ENCODE results near the gene HVCN1.

HVCN1 gene

DNA sequence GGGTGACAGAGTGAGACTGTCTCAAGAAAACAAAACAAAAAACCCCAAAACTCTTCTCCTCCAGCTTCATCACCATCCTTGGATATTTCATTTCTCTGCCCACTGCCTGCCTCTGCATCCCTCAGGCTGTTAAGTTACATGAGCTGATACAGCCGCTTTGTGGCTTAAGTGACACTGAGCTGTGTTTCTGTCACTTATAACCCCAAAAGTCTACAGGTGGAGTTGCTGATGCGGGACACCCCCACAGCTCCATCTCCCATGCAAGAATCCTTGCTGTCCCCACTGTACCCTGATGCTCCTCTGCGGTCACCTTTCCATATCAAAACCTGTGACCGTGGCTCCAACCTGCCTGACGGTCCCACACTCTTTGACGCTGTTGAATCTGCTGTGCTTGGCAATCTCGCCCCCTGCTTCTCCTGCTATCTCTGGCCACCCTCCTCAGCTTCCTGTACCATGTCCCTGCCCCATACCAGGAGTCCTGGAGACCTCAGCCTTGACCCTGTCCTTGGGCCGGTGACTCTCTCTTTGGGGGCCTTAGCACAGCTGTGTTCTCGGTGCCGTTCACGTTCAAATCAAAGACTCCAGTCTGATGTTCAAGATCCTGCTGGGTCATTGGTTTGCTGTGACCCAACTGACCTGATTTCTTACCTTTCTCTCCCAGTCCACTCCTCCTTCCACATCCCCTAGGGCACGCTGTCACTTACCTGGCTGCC is 20.3 kb downstream of the HVCN1 start:
- TF ChIP-seq, protein P1, sequence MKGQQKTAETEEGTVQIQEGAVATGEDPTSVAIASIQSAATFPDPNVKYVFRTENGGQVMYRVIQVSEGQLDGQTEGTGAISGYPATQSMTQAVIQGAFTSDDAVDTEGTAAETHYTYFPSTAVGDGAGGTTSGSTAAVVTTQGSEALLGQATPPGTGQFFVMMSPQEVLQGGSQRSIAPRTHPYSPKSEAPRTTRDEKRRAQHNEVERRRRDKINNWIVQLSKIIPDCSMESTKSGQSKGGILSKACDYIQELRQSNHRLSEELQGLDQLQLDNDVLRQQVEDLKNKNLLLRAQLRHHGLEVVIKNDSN (IDR thresholded peaks at IDR 0.05), result no peak
- TF ChIP-seq TCF12 (IDR thresholded peaks at IDR 0.05; ENCODE audit: low read depth) (no peak), EGR1 (IDR thresholded peaks at IDR 0.05) (no peak), CREB1 (IDR thresholded peaks at IDR 0.05; ENCODE audit: low read depth) (no peak), NFIC (IDR thresholded peaks at IDR 0.05) (no peak), EP300 (IDR thresholded peaks at IDR 0.05; ENCODE audit: borderline replicate concordance) (no peak), YY1 (IDR thresholded peaks at IDR 0.05; ENCODE audit: low read depth) (no peak)

DNA sequence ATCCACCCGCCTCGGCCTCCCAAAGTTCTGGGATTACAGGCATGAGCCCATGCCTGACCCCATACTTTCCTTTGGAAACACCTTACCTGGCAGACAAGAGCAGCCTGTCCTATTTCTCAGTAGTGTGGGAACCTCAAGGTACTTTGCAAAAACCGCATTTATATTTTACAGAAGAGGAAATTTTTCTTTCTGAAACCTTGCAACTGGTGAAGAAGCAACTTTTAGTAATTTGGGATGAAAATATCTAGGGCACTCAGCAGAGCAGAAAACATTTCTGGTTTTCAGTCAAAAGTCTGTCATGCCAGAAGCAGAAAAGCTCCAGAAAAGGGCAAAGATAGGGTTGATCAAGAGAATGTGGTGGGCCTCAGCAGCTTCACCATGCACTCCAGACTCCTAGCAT is 21.2 kb downstream of the HVCN1 start:
- TF ChIP-seq RAD21 (IDR thresholded peaks at IDR 0.05; ENCODE audit: low read depth), result no peak
- TF ChIP-seq, protein P1 (IDR thresholded peaks at IDR 0.05), result no peak
- TF ChIP-seq FOXM1 (IDR thresholded peaks at IDR 0.05; ENCODE audit: borderline replicate concordance, low read depth), result no peak
- TF ChIP-seq YY1 (IDR thresholded peaks at IDR 0.05; ENCODE audit: low read depth), result no peak
- no peak for TF ChIP-seq EGR1 (IDR thresholded peaks at IDR 0.05)
- TF ChIP-seq CEBPB (IDR thresholded peaks at IDR 0.05), result no peak
- TF ChIP-seq TEAD4 (IDR thresholded peaks at IDR 0.05), result no peak
- TF ChIP-seq, protein P2, sequence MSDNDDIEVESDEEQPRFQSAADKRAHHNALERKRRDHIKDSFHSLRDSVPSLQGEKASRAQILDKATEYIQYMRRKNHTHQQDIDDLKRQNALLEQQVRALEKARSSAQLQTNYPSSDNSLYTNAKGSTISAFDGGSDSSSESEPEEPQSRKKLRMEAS (IDR thresholded peaks at IDR 0.05), result no peak
- no peak for TF ChIP-seq TCF12 (IDR thresholded peaks at IDR 0.05; ENCODE audit: low read depth)
- no peak for TF ChIP-seq EP300 (IDR thresholded peaks at IDR 0.05; ENCODE audit: borderline replicate concordance)
- TF ChIP-seq ZBTB7A (IDR thresholded peaks at IDR 0.05; ENCODE audit: low read depth), result no peak
- TF ChIP-seq CREB1 (IDR thresholded peaks at IDR 0.05; ENCODE audit: low read depth), result no peak
- TF ChIP-seq TAF1 (IDR thresholded peaks at IDR 0.05; ENCODE audit: low read depth), result no peak
- no peak for TF ChIP-seq REST (IDR thresholded peaks at IDR 0.05; ENCODE audit: low read depth)
- TF ChIP-seq NFIC (IDR thresholded peaks at IDR 0.05), result no peak

DNA sequence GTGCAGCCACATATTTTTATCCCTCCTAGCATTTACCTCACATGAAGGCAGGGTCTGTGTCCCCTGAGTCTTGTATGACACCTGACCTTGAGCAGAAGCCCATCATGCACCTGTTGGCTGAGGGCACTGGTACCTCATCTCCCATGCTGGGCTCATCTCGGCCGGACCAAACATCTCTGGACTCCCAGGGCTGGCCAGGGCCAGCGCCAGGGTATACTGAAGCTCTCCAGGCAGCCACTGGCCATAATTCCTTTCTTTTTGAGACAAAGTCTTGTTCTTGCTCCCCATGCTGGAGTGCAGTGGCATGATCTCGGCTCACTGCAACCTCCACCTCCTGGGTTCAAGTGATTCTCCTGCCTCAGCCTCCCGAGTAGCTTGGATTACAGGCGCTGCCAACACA is 22.0 kb downstream of the HVCN1 start:
- TF ChIP-seq EP300 (IDR thresholded peaks at IDR 0.05; ENCODE audit: borderline replicate concordance) (no peak), RAD21 (IDR thresholded peaks at IDR 0.05; ENCODE audit: low read depth) (no peak), TCF12 (IDR thresholded peaks at IDR 0.05; ENCODE audit: low read depth) (no peak), CEBPB (IDR thresholded peaks at IDR 0.05) (no peak), ZBTB7A (IDR thresholded peaks at IDR 0.05; ENCODE audit: low read depth) (no peak), FOXM1 (IDR thresholded peaks at IDR 0.05; ENCODE audit: borderline replicate concordance, low read depth) (no peak), TEAD4 (IDR thresholded peaks at IDR 0.05) (no peak), EGR1 (IDR thresholded peaks at IDR 0.05) (no peak), REST (IDR thresholded peaks at IDR 0.05; ENCODE audit: low read depth) (no peak), YY1 (IDR thresholded peaks at IDR 0.05; ENCODE audit: low read depth) (no peak), CREB1 (IDR thresholded peaks at IDR 0.05; ENCODE audit: low read depth) (no peak), TAF1 (IDR thresholded peaks at IDR 0.05; ENCODE audit: low read depth) (no peak), NFIC (IDR thresholded peaks at IDR 0.05) (no peak)
- TF ChIP-seq, protein P2 (IDR thresholded peaks at IDR 0.05), result no peak
- TF ChIP-seq, protein P1 (IDR thresholded peaks at IDR 0.05), result no peak

GRCh38 chr12:110661337-110661972 is 27.5 kb downstream of the HVCN1 start:
- TF ChIP-seq FOXM1 (IDR thresholded peaks at IDR 0.05; ENCODE audit: borderline replicate concordance, low read depth) (no peak), TEAD4 (IDR thresholded peaks at IDR 0.05) (no peak), TCF12 (IDR thresholded peaks at IDR 0.05; ENCODE audit: low read depth) (no peak), NFIC (IDR thresholded peaks at IDR 0.05) (no peak)

GRCh38 chr12:110658878-110659277 is 30.0 kb downstream of the HVCN1 start:
- no peak for TF ChIP-seq REST (IDR thresholded peaks at IDR 0.05; ENCODE audit: low read depth)
- TF ChIP-seq EGR1 (IDR thresholded peaks at IDR 0.05), result no peak
- TF ChIP-seq FOXM1 (IDR thresholded peaks at IDR 0.05; ENCODE audit: borderline replicate concordance, low read depth), result no peak
- no peak for TF ChIP-seq ZBTB7A (IDR thresholded peaks at IDR 0.05; ENCODE audit: low read depth)
- no peak for TF ChIP-seq EP300 (IDR thresholded peaks at IDR 0.05; ENCODE audit: borderline replicate concordance)
- TF ChIP-seq, protein P2 (IDR thresholded peaks at IDR 0.05), result no peak
- TF ChIP-seq YY1 (IDR thresholded peaks at IDR 0.05; ENCODE audit: low read depth), result no peak
- no peak for TF ChIP-seq CREB1 (IDR thresholded peaks at IDR 0.05; ENCODE audit: low read depth)
- TF ChIP-seq CEBPB (IDR thresholded peaks at IDR 0.05), result no peak
- TF ChIP-seq, protein P1 (IDR thresholded peaks at IDR 0.05), result no peak
- TF ChIP-seq TEAD4 (IDR thresholded peaks at IDR 0.05), result no peak
- no peak for TF ChIP-seq TCF12 (IDR thresholded peaks at IDR 0.05; ENCODE audit: low read depth)

Data from Ishikawa (cell line).